T-helper 1 cell treated with Interleukin-12 subunit alpha and Interleukin-12 subunit beta and Interleukin-4 antibody, amounts not matched to agents 30 μg/mL and 1 μg/mL, for 36 hours (primary cell): ENCODE data around the gene GNA12.

Experiments used
- H3K27ac Mint-ChIP-seq: one replicate; pipeline ENCODE4 v1.8.0; 2021; ENCODE audit warnings: mild to moderate bottlenecking, mixed read lengths
- H3K27me3 Mint-ChIP-seq: one replicate; pipeline ENCODE4 v1.8.0; 2021; ENCODE audit warnings: low read depth, mixed read lengths
- H3K36me3 Mint-ChIP-seq: one replicate; pipeline ENCODE4 v1.8.0; 2021; ENCODE audit warnings: low read depth, mixed read lengths
- H3K4me1 Mint-ChIP-seq: one replicate; pipeline ENCODE4 v1.8.0; 2021; ENCODE audit warnings: low read depth, mixed read lengths
- H3K4me3 Mint-ChIP-seq: one replicate; pipeline ENCODE4 v1.8.0; 2021; ENCODE audit warnings: mild to moderate bottlenecking, moderate library complexity, mixed read lengths
- H3K9me3 Mint-ChIP-seq: one replicate; pipeline ENCODE4 v1.8.0; 2021; ENCODE audit warnings: mixed read lengths

GNA12 gene

GRCh38 chr7:2811476-2812113 is 32.5 kb downstream of the GNA12 start:
- no peaks in the 10 kb centered on the region for H3K9me3 Mint-ChIP-seq
- peaks cover 2% of the 10 kb centered on the region for H3K36me3 Mint-ChIP-seq
- peaks cover 2% of the 10 kb centered on the region for H3K4me1 Mint-ChIP-seq
- H3K27ac Mint-ChIP-seq, result no peak overlapping the region
- H3K27me3 Mint-ChIP-seq, result no peaks in the 10 kb centered on the region
- H3K4me3 Mint-ChIP-seq, result no peak overlapping the region

- H3K27ac Mint-ChIP-seq, result no peak overlapping the region
- no peaks in the 10 kb centered on the region for H3K9me3 Mint-ChIP-seq
- H3K36me3 Mint-ChIP-seq, result peaks cover 2% of the 10 kb centered on the region
- H3K27me3 Mint-ChIP-seq, result no peaks in the 10 kb centered on the region
- H3K4me3 Mint-ChIP-seq, result no peak overlapping the region
- H3K4me1 Mint-ChIP-seq, result peaks cover 2% of the 10 kb centered on the region
Measured at GRCh38 chr7:2810682-2811415, 33.3 kb downstream of the GNA12 start.

GRCh38 chr7:2809903-2810625 is 34.0 kb downstream of the GNA12 start:
- Mint-ChIP-seq H3K4me1 (peaks cover 2% of the 10 kb centered on the region), H3K4me3 (no peak overlapping the region), H3K27ac (no peak overlapping the region), H3K36me3 (peaks cover 2% of the 10 kb centered on the region), H3K27me3 (no peaks in the 10 kb centered on the region), H3K9me3 (no peaks in the 10 kb centered on the region)

GRCh38 chr7:2808891-2809665 is 35.0 kb downstream of the GNA12 start:
- Mint-ChIP-seq H3K36me3 (peaks cover 2% of the 10 kb centered on the region), H3K4me1 (peaks cover under 1% of the 10 kb centered on the region), H3K4me3 (no peak overlapping the region), H3K27me3 (no peaks in the 10 kb centered on the region), H3K9me3 (no peaks in the 10 kb centered on the region), H3K27ac (no peak overlapping the region)

GRCh38 chr7:2807845-2808772 is 36.0 kb downstream of the GNA12 start:
- no peak overlapping the region for H3K4me3 Mint-ChIP-seq
- peaks cover under 1% of the 10 kb centered on the region for H3K4me1 Mint-ChIP-seq
- no peaks in the 10 kb centered on the region for H3K27me3 Mint-ChIP-seq
- H3K36me3 Mint-ChIP-seq, result peaks cover 1% of the 10 kb centered on the region
- H3K9me3 Mint-ChIP-seq, result no peaks in the 10 kb centered on the region
- no peak overlapping the region for H3K27ac Mint-ChIP-seq

GRCh38 chr7:2807460-2807844 is 36.7 kb downstream of the GNA12 start:
- Mint-ChIP-seq H3K9me3 (no peaks in the 10 kb centered on the region), H3K36me3 (peaks cover 3% of the 10 kb centered on the region), H3K4me1 (peaks cover 3% of the 10 kb centered on the region), H3K27me3 (no peaks in the 10 kb centered on the region), H3K27ac (no peak overlapping the region), H3K4me3 (no peak overlapping the region)

- H3K27me3 Mint-ChIP-seq, result no peaks in the 10 kb centered on the region
Measured at GRCh38 chr7:2806571-2806970, 37.5 kb downstream of the GNA12 start.

GRCh38 chr7:2805213-2805944 is 38.7 kb downstream of the GNA12 start:
- Mint-ChIP-seq H3K27ac (no peak overlapping the region), H3K9me3 (no peaks in the 10 kb centered on the region), H3K4me1 (peaks cover 14% of the 10 kb centered on the region), H3K4me3 (no peak overlapping the region), H3K36me3 (peaks cover 3% of the 10 kb centered on the region), H3K27me3 (no peaks in the 10 kb centered on the region)

More at GRCh38 chr7:2806571-2806970, 37.5 kb downstream of the GNA12 start:
- no peak overlapping the region for H3K27ac Mint-ChIP-seq
- H3K9me3 Mint-ChIP-seq, result no peaks in the 10 kb centered on the region
- H3K36me3 Mint-ChIP-seq, result peaks cover 3% of the 10 kb centered on the region
- H3K4me1 Mint-ChIP-seq, result peaks cover 5% of the 10 kb centered on the region
- H3K4me3 Mint-ChIP-seq, result no peak overlapping the region

GRCh38 chr7:2804227-2804763 is 39.8 kb downstream of the GNA12 start:
- Mint-ChIP-seq H3K27ac (no peak overlapping the region), H3K36me3 (peaks cover 3% of the 10 kb centered on the region), H3K9me3 (no peaks in the 10 kb centered on the region), H3K4me1 (peaks cover 22% of the 10 kb centered on the region), H3K4me3 (no peak overlapping the region), H3K27me3 (no peaks in the 10 kb centered on the region)

- Mint-ChIP-seq H3K27ac (no peak overlapping the region), H3K36me3 (peaks cover 3% of the 10 kb centered on the region), H3K27me3 (no peaks in the 10 kb centered on the region), H3K4me1 (peaks cover 24% of the 10 kb centered on the region), H3K9me3 (no peaks in the 10 kb centered on the region), H3K4me3 (no peak overlapping the region)
Measured at GRCh38 chr7:2803755-2804154, 40.4 kb downstream of the GNA12 start.

- Mint-ChIP-seq H3K27ac (no peak overlapping the region), H3K4me3 (no peak overlapping the region), H3K9me3 (no peaks in the 10 kb centered on the region), H3K27me3 (no peaks in the 10 kb centered on the region), H3K4me1 (peaks cover 24% of the 10 kb centered on the region), H3K36me3 (peaks cover 3% of the 10 kb centered on the region)
Measured at GRCh38 chr7:2803342-2803692, 40.8 kb downstream of the GNA12 start.

GRCh38 chr7:2802504-2803341 is 41.4 kb downstream of the GNA12 start:
- peaks cover 4% of the 10 kb centered on the region for H3K36me3 Mint-ChIP-seq
- H3K9me3 Mint-ChIP-seq, result no peaks in the 10 kb centered on the region
- H3K4me3 Mint-ChIP-seq, result no peak overlapping the region
- no peak overlapping the region for H3K27ac Mint-ChIP-seq
- peaks cover 24% of the 10 kb centered on the region for H3K4me1 Mint-ChIP-seq
- H3K27me3 Mint-ChIP-seq, result no peaks in the 10 kb centered on the region
